ENCODE measurements around the gene FNIP1. TPM values are rescaled to one million over a fixed set of nuclear protein-coding genes. Genes with fewer than 3 reads are reported as not detected.

FNIP1 gene
- total and polyA plus RNA-seq, 9 of the 15 experiments (the other 6 are each of a cell fraction or from before 2014, with no cell fraction given), result 5.0 to 32.8 (median 18.4) TPM

DNA sequence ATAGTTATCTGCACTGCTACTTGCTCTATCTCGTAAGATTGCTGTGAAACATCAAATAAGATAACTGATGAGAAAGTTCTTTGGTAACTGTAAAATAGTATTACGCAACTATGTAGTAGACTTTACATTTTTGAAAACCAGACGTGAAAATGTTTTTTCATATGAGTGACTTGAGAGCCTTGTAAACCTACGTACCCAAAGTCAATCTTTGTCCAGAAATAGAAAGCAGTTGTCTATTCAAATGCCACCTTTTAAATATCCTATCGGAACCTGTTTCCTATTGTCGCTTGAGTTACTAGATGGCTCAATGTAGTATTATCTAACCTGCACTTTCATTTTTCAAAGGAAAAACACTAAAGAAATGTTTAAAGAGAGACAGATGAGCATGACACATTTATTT, 1.6 kb downstream of the FNIP1 start (continued):
- no peak for TF ChIP-seq ZNF507 (tag; conservative IDR thresholded peaks at IDR 0.05)

- peak overlapping the region; percentile 98 for H3K27ac ChIP-seq (ENCODE audit: extremely low read depth, low read depth, low read length)
- intact Hi-C loops (cut with micrococcal nuclease), result loop anchor here (10.0 kb wide), 1 partner anchor 120 kb away; no protein-coding TSS in a partner anchor
- in situ Hi-C loops (cut with MboI), result no loop called here
- ATAC-seq, result peak; percentile 23
- H3K9me3 ChIP-seq (replicated peaks; ENCODE audit: control insufficient read depth, insufficient read depth, low read depth, low read length), result no peaks in the 10 kb centered on the region
- peaks cover 26% of the 10 kb centered on the region; the same call in 1 of the 2 replicates for H4K20me1 ChIP-seq (replicated peaks; ENCODE audit: control insufficient read depth, insufficient read depth, low read length)
- H3K79me2 ChIP-seq (ENCODE audit: control insufficient read depth, insufficient read depth, low read length), result peaks cover 78% of the 10 kb centered on the region
- peaks cover 24% of the 10 kb centered on the region for H3K36me3 ChIP-seq (ENCODE audit: control insufficient read depth, insufficient read depth, low read length)
- WGBS (ENCODE audit: insufficient coverage, low coverage, missing lambda C conversion rate), result 14% methylated on average over 4 of the region's 4 CpGs
- peaks cover 25 to 31% of the 10 kb centered on the region in 2 experiments for H3K4me1 ChIP-seq (replicated peaks in 1 of 2; ENCODE audit: control insufficient read depth in 2 of 2, insufficient read depth in 2 of 2, low read length in 2 of 2)
- no peaks in the 10 kb centered on the region for H3K27me3 ChIP-seq (ENCODE audit: control insufficient read depth in 2 of 2, insufficient read depth in 2 of 2, low read length in 2 of 2)
- DNase-seq (ENCODE audit: extremely low read depth in 1 of 4, low spot score in 3 of 4), result peak in 1 of 4 experiments; percentile 43
- no TSS peak for BruUV-seq (replicated peaks)
- peak; percentile 72 for FAIRE-seq
- peak overlapping the region; percentile 72 for H3K4me2 ChIP-seq (ENCODE audit: insufficient read depth, low read length)
- no peaks in the 10 kb centered on the region for H3K9me1 ChIP-seq (ENCODE audit: control insufficient read depth, insufficient read depth, low read length)
- peak overlapping the region; percentile 75 for H3K4me3 ChIP-seq
- peak overlapping the region; percentile 77 to 97; a peak in 3 of 4 replicates for H3K9ac ChIP-seq (ENCODE audit: insufficient read depth in 1 of 2, low read depth in 2 of 2, low read length in 2 of 2)
- POLR2A ChIA-PET, result interaction anchor here (0.9 kb wide), 1 partner anchor 49 kb away, joined by 4 read pairs; no protein-coding TSS in a partner anchor
- CTCF ChIA-PET (ENCODE audit: low intra/inter-chr PET ratio), result no interaction called here
- no peak overlapping the region for H2AFZ ChIP-seq (ENCODE audit: low read depth, low read length)
- TF ChIP-seq, protein P1, sequence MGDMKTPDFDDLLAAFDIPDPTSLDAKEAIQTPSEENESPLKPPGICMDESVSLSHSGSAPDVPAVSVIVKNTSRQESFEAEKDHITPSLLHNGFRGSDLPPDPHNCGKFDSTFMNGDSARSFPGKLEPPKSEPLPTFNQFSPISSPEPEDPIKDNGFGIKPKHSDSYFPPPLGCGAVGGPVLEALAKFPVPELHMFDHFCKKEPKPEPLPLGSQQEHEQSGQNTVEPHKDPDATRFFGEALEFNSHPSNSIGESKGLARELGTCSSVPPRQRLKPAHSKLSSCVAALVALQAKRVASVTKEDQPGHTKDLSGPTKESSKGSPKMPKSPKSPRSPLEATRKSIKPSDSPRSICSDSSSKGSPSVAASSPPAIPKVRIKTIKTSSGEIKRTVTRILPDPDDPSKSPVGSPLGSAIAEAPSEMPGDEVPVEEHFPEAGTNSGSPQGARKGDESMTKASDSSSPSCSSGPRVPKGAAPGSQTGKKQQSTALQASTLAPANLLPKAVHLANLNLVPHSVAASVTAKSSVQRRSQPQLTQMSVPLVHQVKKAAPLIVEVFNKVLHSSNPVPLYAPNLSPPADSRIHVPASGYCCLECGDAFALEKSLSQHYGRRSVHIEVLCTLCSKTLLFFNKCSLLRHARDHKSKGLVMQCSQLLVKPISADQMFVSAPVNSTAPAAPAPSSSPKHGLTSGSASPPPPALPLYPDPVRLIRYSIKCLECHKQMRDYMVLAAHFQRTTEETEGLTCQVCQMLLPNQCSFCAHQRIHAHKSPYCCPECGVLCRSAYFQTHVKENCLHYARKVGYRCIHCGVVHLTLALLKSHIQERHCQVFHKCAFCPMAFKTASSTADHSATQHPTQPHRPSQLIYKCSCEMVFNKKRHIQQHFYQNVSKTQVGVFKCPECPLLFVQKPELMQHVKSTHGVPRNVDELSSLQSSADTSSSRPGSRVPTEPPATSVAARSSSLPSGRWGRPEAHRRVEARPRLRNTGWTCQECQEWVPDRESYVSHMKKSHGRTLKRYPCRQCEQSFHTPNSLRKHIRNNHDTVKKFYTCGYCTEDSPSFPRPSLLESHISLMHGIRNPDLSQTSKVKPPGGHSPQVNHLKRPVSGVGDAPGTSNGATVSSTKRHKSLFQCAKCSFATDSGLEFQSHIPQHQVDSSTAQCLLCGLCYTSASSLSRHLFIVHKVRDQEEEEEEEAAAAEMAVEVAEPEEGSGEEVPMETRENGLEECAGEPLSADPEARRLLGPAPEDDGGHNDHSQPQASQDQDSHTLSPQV (IDR thresholded peaks at IDR 0.05), result no peak
- no peak for TF ChIP-seq TCF3 (CRISPR knock-in tag; IDR thresholded peaks at IDR 0.05)
- no peak for TF ChIP-seq RNF219 (CRISPR knock-in tag; IDR thresholded peaks at IDR 0.05)
- TF ChIP-seq, protein P2, sequence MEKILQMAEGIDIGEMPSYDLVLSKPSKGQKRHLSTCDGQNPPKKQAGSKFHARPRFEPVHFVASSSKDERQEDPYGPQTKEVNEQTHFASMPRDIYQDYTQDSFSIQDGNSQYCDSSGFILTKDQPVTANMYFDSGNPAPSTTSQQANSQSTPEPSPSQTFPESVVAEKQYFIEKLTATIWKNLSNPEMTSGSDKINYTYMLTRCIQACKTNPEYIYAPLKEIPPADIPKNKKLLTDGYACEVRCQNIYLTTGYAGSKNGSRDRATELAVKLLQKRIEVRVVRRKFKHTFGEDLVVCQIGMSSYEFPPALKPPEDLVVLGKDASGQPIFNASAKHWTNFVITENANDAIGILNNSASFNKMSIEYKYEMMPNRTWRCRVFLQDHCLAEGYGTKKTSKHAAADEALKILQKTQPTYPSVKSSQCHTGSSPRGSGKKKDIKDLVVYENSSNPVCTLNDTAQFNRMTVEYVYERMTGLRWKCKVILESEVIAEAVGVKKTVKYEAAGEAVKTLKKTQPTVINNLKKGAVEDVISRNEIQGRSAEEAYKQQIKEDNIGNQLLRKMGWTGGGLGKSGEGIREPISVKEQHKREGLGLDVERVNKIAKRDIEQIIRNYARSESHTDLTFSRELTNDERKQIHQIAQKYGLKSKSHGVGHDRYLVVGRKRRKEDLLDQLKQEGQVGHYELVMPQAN (IDR thresholded peaks at IDR 0.05; ENCODE audit: borderline replicate concordance), result peak; percentile 66
- TF ChIP-seq PKNOX1 (IDR thresholded peaks at IDR 0.05), result 0 out of 2 replicates have a peak, but pooled peaks have one; percentile 6
- no peak for TF ChIP-seq CREB1 (IDR thresholded peaks at IDR 0.05)
- TF ChIP-seq CREB1 (CRISPR knock-in tag; IDR thresholded peaks at IDR 0.05), result peak; percentile 39; the same call in 1 of the 2 replicates
- TF ChIP-seq FOXK2 (conservative IDR thresholded peaks at IDR 0.05 in 1 of 2, IDR thresholded peaks at IDR 0.05 in 1 of 2; ENCODE audit: low read depth in 2 of 2), result 0 out of 4 replicates have a peak, but pooled peaks have one; percentile 33 to 42
- TF ChIP-seq HDAC1 (IDR thresholded peaks at IDR 0.05), result peak in 1 of 2 experiments; percentile 59; a peak in 2 of 4 replicates
Measured at GRCh38 chr5:131794586-131794985, 2.2 kb downstream of the FNIP1 start.

Data from K562 (cell line).